Sigmoid colon (tissue), 7 donors: ENCODE measurements around the gene ERGIC2. TPM values are rescaled to one million over a fixed set of nuclear protein-coding genes. Genes with fewer than 3 reads are reported as not detected.

Experiments used
- DNase-seq: peaks from one replicate; pipeline ENCODE4 v3.0.0-alpha.2; 2019
- H3K27ac ChIP-seq, 4 donors: fragments of 200-600 bp; sonication (generic); one replicate each; pipeline ENCODE4 v1.5.1; 2016 to 2019; ENCODE audit warnings: mild to moderate bottlenecking in 1 of 4
- H3K27me3 ChIP-seq, 3 donors: fragments of 200-600 bp; sonication (generic); one replicate each; pipeline ENCODE4 v1.5.1; 2019; ENCODE audit warnings: mild to moderate bottlenecking in 1 of 3
- H3K36me3 ChIP-seq, 4 donors: fragments of 200-600 bp; sonication (generic); one replicate each; pipeline ENCODE4 v1.5.1; 2016 to 2019
- H3K4me1 ChIP-seq, 4 donors: fragments of 200-600 bp; sonication (generic); one replicate each; pipeline ENCODE4 v1.5.1; 2017 to 2019
- H3K4me3 ChIP-seq, 4 donors: fragments of 200-600 bp; sonication (generic); one replicate each; pipeline ENCODE4 v1.5.1; 2017 to 2019; ENCODE audit warnings: mild to moderate bottlenecking in 2 of 4, moderate library complexity in 1 of 4
- H3K9me3 ChIP-seq, 4 donors: fragments of 200-600 bp in 3 of 4; sonication (generic) in 3 of 4; one replicate each; pipeline versions ENCODE4 v1.5.1 to v1.6.1; 2013 to 2019
- CTCF ChIP-seq, 4 experiments: fragments of 450-650 bp in 3 of 4; fragments of 200-600 bp in 1 of 4; IDR thresholded peaks; one replicate each; pipeline ENCODE4 v1.5.1; 2016 to 2019; ENCODE audit warnings: antibody characterized with exemption in 4 of 4, mild to moderate bottlenecking in 3 of 4, moderate library complexity in 2 of 4
- EP300 ChIP-seq, 4 donors: sonication (generic); formaldehyde crosslinking; IDR thresholded peaks; one replicate each; pipeline ENCODE4 v1.6.1; 2017; ENCODE audit warnings: antibody characterized with exemption in 4 of 4
- POLR2A ChIP-seq, 2 donors: fragments of 450-650 bp; IDR thresholded peaks; one replicate each; pipeline ENCODE4 v1.6.1; 2016; ENCODE audit warnings: antibody characterized with exemption in 2 of 2, mild to moderate bottlenecking in 2 of 2, moderate library complexity in 2 of 2
- POLR2AphosphoS5 ChIP-seq, 4 donors: sonication (generic); formaldehyde crosslinking; IDR thresholded peaks; one replicate each; pipeline ENCODE4 v1.6.1; 2017; ENCODE audit warnings: antibody characterized with exemption in 4 of 4
- WGBS, 2 donors: extraction: QIAGEN DNeasy Blood & Tissue Kit; methylation state at CpG; one replicate each; pipeline ENCODE4 v1.1.7; 2013; 5-methylcytosine and 5-hydroxymethylcytosine counted together
- intact Hi-C: fragments of 100-400 bp; cut with DNase I; formaldehyde crosslinking; loops from one replicate; pipeline ENCODE4 v1.15.1; 2023
- polyA plus RNA-seq, 3 donors: library from polyadenylated mRNA; stranded (reverse); fragments of 200-250 nt; gene quantifications; one replicate each; pipeline ENCODE4 v1.2.3, GENCODE V29; 2013
- total RNA-seq, 4 donors: library from RNA; depleted of rRNA; stranded (reverse); fragments of >200 nt; gene quantifications; one replicate each; pipeline ENCODE4 v1.1.0, GENCODE V29; 2016
- donor health status: healthy with polysubstance abuse.
- donor health status: Bipolar disorder and iron deficiency.
- donor health status: healthy.

Gene ERGIC2
- total and polyA plus RNA-seq, 7 donors: 14.8 to 81.7 (median 62.3) TPM

GRCh38 chr12:29382251-29382650 lies 1.3 kb upstream of the ERGIC2 start:
- H3K4me3 ChIP-seq: no peak overlapping the region
- no peak for TF ChIP-seq CTCF (IDR thresholded peaks at IDR 0.05)
- no peak for TF ChIP-seq POLR2A (IDR thresholded peaks at IDR 0.05)
- no peak for TF ChIP-seq POLR2AphosphoS5 (IDR thresholded peaks at IDR 0.05)
- TF ChIP-seq EP300 (IDR thresholded peaks at IDR 0.05): no peak
- no peak for DNase-seq
- no peaks in the 10 kb centered on the region for H3K36me3 ChIP-seq
- no peaks in the 10 kb centered on the region for H3K9me3 ChIP-seq
- H3K27ac ChIP-seq: no peak overlapping the region
- no peaks in the 10 kb centered on the region for H3K27me3 ChIP-seq
- H3K4me1 ChIP-seq: peaks cover 0 to 14% (median 13%) of the 10 kb centered on the region in 4 donors
- intact Hi-C loops: loop anchor here (10.0 kb wide), 1 partner anchor 237 kb away; the partner anchor contains the start of gene FAR2
- 97 to 98% methylated on average over 2 of the region's 2 CpGs for WGBS, 2 donors

- no peak overlapping the region for H3K27ac ChIP-seq
- H3K36me3 ChIP-seq: peaks cover 0 to 4% (median 0%) of the 10 kb centered on the region in 4 donors
- peaks cover 0 to 14% (median 11%) of the 10 kb centered on the region in 4 donors for H3K4me1 ChIP-seq
- no peak for DNase-seq
- H3K27me3 ChIP-seq: no peaks in the 10 kb centered on the region
- intact Hi-C loops: no loop called here
- 93 to 96% methylated on average over 2 of the region's 2 CpGs for WGBS, 2 donors
- H3K4me3 ChIP-seq: no peak overlapping the region
- H3K9me3 ChIP-seq: no peaks in the 10 kb centered on the region
- no peak for TF ChIP-seq POLR2A (IDR thresholded peaks at IDR 0.05)
- no peak for TF ChIP-seq CTCF (IDR thresholded peaks at IDR 0.05)
- no peak for TF ChIP-seq POLR2AphosphoS5 (IDR thresholded peaks at IDR 0.05)
- TF ChIP-seq EP300 (IDR thresholded peaks at IDR 0.05): no peak
These were observed 4.9 kb downstream of the ERGIC2 start for GRCh38 chr12:29376118-29376517.

GRCh38 chr12:29374913-29375312 lies 6.1 kb downstream of the ERGIC2 start:
- intact Hi-C loops: no loop called here

GRCh38 chr12:29374012-29374411 lies 7.0 kb downstream of the ERGIC2 start:
- H3K27me3 ChIP-seq: no peaks in the 10 kb centered on the region
- intact Hi-C loops: no loop called here

More at GRCh38 chr12:29374913-29375312, 6.1 kb downstream of the ERGIC2 start:
- 82 to 84% methylated on average over 4 of the region's 4 CpGs for WGBS, 2 donors
- peaks cover 0 to 11% (median 0%) of the 10 kb centered on the region in 4 donors for H3K36me3 ChIP-seq
- no peak overlapping the region for H3K4me3 ChIP-seq
- H3K27ac ChIP-seq: no peak overlapping the region
- TF ChIP-seq POLR2A (IDR thresholded peaks at IDR 0.05) (no peak), POLR2AphosphoS5 (IDR thresholded peaks at IDR 0.05) (no peak), EP300 (IDR thresholded peaks at IDR 0.05) (no peak), CTCF (IDR thresholded peaks at IDR 0.05) (no peak)
- peaks cover 0 to 10% (median 7%) of the 10 kb centered on the region in 4 donors for H3K4me1 ChIP-seq
- H3K27me3 ChIP-seq: no peaks in the 10 kb centered on the region
- no peaks in the 10 kb centered on the region for H3K9me3 ChIP-seq
- DNase-seq: no peak

More at GRCh38 chr12:29374012-29374411, 7.0 kb downstream of the ERGIC2 start:
- DNase-seq: no peak
- Histone ChIP-seq H3K4me1 (peaks cover 0 to under 1% (median 0%) of the 10 kb centered on the region in 4 donors), H3K36me3 (peaks cover 0 to 20% (median 0%) of the 10 kb centered on the region in 4 donors), H3K9me3 (no peaks in the 10 kb centered on the region), H3K4me3 (no peak overlapping the region), H3K27ac (no peak overlapping the region)
- WGBS, 2 donors: 27 to 57% methylated on average over 2 of the region's 2 CpGs
- no peak for TF ChIP-seq EP300 (IDR thresholded peaks at IDR 0.05)
- no peak for TF ChIP-seq POLR2AphosphoS5 (IDR thresholded peaks at IDR 0.05)
- TF ChIP-seq CTCF (IDR thresholded peaks at IDR 0.05): no peak
- no peak for TF ChIP-seq POLR2A (IDR thresholded peaks at IDR 0.05)
